ENCODE measurements around the gene SRGAP1. TPM values are rescaled to one million over a fixed set of nuclear protein-coding genes. Genes with fewer than 3 reads are reported as not detected.

The SRGAP1 gene
- total and polyA plus RNA-seq, 2 of the 4 experiments (the other 2 are of a cell fraction), result 10.0 to 10.2 TPM

- POLR2A ChIA-PET (ENCODE audit: unreplicated experiment), result no interaction called here
- no peak for DNase-seq
- dilution Hi-C loops (cut with HindIII; ENCODE audit: low sequenced_read_pairs, unreplicated experiment), result no loop called here
These were observed 154.1 kb downstream of the SRGAP1 start for GRCh38 chr12:63998584-63998983.

More at GRCh38 chr12:63998584-63998983, 154.1 kb downstream of the SRGAP1 start:
- Histone ChIP-seq H3K27me3 (ENCODE audit: control insufficient read depth, insufficient read depth, low read length) (no peaks in the 10 kb centered on the region), H3K56ac (ENCODE audit: extremely low read depth, insufficient read depth, low read length) (no peak overlapping the region), H3K4me2 (ENCODE audit: low read depth, low read length) (no peak overlapping the region), H3K27ac (ENCODE audit: insufficient read depth, low read length) (no peak overlapping the region), H3K18ac (ENCODE audit: low read depth, low read length) (no peak overlapping the region), H3K36me3 (ENCODE audit: control insufficient read depth, insufficient read depth, low read length) (peaks cover 9% of the 10 kb centered on the region), H4K5ac (ENCODE audit: low read depth, low read length) (peak overlapping the region; percentile 43; the same call in 1 of the 2 replicates), H3K79me1 (ENCODE audit: low read depth in 1 of 2, low read length in 2 of 2) (peaks cover 41 to 60% of the 10 kb centered on the region in 2 experiments), H3K9me1 (ENCODE audit: insufficient read depth, low read length) (peaks cover 2% of the 10 kb centered on the region), H3K4me1 (ENCODE audit: control insufficient read depth, insufficient read depth, low read length) (peaks cover 4% of the 10 kb centered on the region), H3K23ac (ENCODE audit: low read depth, low read length) (no peak overlapping the region), H4K8ac (ENCODE audit: low read depth in 2 of 2, low read length in 2 of 2) (0 out of 4 replicates have a peak overlapping the region, but pooled peaks of 1 of the 2 experiments have one; percentile 50), H2AFZ (replicated peaks; ENCODE audit: low read length, poor library complexity) (no peak overlapping the region), H2BK120ac (ENCODE audit: low read depth, low read length) (no peak overlapping the region), H2BK15ac (ENCODE audit: low read depth, low read length) (no peak overlapping the region), H3K4ac (ENCODE audit: low read depth, low read length) (no peak overlapping the region), H2BK20ac (ENCODE audit: low read depth, low read length) (no peak overlapping the region), H4K20me1 (ENCODE audit: insufficient read depth, low read length) (peaks cover 3% of the 10 kb centered on the region), H4K91ac (ENCODE audit: insufficient read depth, low read depth, low read length) (no peak overlapping the region), H3K9ac (ENCODE audit: low read depth, low read length) (no peak overlapping the region), H3K14ac (replicated peaks; ENCODE audit: low read depth, low read length) (no peak overlapping the region), H3K9me3 (ENCODE audit: control insufficient read depth, insufficient read depth, low read length) (no peaks in the 10 kb centered on the region), H2BK5ac (ENCODE audit: low read depth, low read length, poor library complexity, severe bottlenecking) (peak overlapping the region; percentile 9), H2AK5ac (ENCODE audit: low read depth, low read length) (no peak overlapping the region), H3K4me3 (ENCODE audit: insufficient read depth, low read depth, low read length) (no peak overlapping the region), H2AK9ac (replicated peaks; ENCODE audit: low read depth, low read length, poor library complexity) (no peak overlapping the region)
- no TSS peak for BruUV-seq (replicated peaks)
- CTCF ChIA-PET, result no interaction called here
- in situ Hi-C loops (cut with MboI; ENCODE audit: low sequenced_read_pairs) (loop anchor here (10.0 kb wide), 1 partner anchor 154 kb away; the partner anchor contains the start of gene SRGAP1), intact Hi-C loops (cut with micrococcal nuclease) (no loop called here)
- TF ChIP-seq SMC3 (IDR thresholded peaks at IDR 0.05; ENCODE audit: low read depth, low read length) (no peak), ELK1 (IDR thresholded peaks at IDR 0.05; ENCODE audit: borderline replicate concordance, low read depth, low read length) (no peak), NFE2L2 (IDR thresholded peaks at IDR 0.05; ENCODE audit: low read depth, low read length) (no peak), MXI1 (IDR thresholded peaks at IDR 0.05; ENCODE audit: borderline replicate concordance, low read depth, low read length) (no peak), RAD21 (IDR thresholded peaks at IDR 0.05; ENCODE audit: low read length) (no peak), BHLHE40 (IDR thresholded peaks at IDR 0.05; ENCODE audit: low read depth, low read length) (no peak), CEBPB (IDR thresholded peaks at IDR 0.05; ENCODE audit: low read depth, low read length) (no peak)
- ATAC-seq (ENCODE audit: low read depth), result no peak
